ENCODE measurements around the gene EGR4. TPM values are rescaled to one million over a fixed set of nuclear protein-coding genes. Genes with fewer than 3 reads are reported as not detected.

The EGR4 gene
- total and polyA plus RNA-seq, 8 donors, result 0.09 to 0.94 (median 0.18) TPM; not detected in 3

- no peaks in the 10 kb centered on the region for H3K27me3 ChIP-seq
- WGBS, 2 donors, result 2 to 6% methylated on average over 111 to 113 of the region's 113 CpGs
- no peak for TF ChIP-seq CTCF (IDR thresholded peaks at IDR 0.05)
- no peak overlapping the region for H3K27ac ChIP-seq
- intact Hi-C loops (cut with DNase I), result no loop called here
- peaks cover 0 to 2% (median 0%) of the 10 kb centered on the region in 3 donors for H3K4me1 ChIP-seq
- H3K36me3 ChIP-seq, result no peaks in the 10 kb centered on the region
- peak overlapping the region; percentile 4 to 42 (median 18) for H3K4me3 ChIP-seq
- ATAC-seq, result peak; percentile 74 to 85 (median 80)
- DNase-seq, result peak; percentile 50 to 86 (median 74)
- no peak for FAIRE-seq
- H3K9me3 ChIP-seq, result no peaks in the 10 kb centered on the region
Measured at GRCh38 chr2:73268830-73269685, 24.3 kb downstream of the EGR4 start.

GRCh38 chr2:73268366-73268829, 24.9 kb downstream of the EGR4 start:
- intact Hi-C loops (cut with DNase I), result no loop called here
- H3K36me3 ChIP-seq, result no peaks in the 10 kb centered on the region
- no peaks in the 10 kb centered on the region for H3K27me3 ChIP-seq
- no peaks in the 10 kb centered on the region for H3K9me3 ChIP-seq
- DNase-seq (no peak), FAIRE-seq (no peak), ATAC-seq (no peak)
- WGBS, 2 donors, result 45 to 49% methylated on average over 14 of the region's 14 CpGs
- TF ChIP-seq CTCF (IDR thresholded peaks at IDR 0.05), result no peak
- H3K27ac ChIP-seq, result no peak overlapping the region
- peak overlapping the region in 3 of 4 donors; percentile 7 to 42 (median 29) for H3K4me3 ChIP-seq
- peaks cover 0 to 2% (median 0%) of the 10 kb centered on the region in 3 donors for H3K4me1 ChIP-seq

GRCh38 chr2:73267008-73267407, 26.3 kb downstream of the EGR4 start:
- no peaks in the 10 kb centered on the region for H3K9me3 ChIP-seq
- FAIRE-seq (no peak), ATAC-seq (no peak), DNase-seq (no peak)
- H3K4me3 ChIP-seq, result no peak overlapping the region
- no peak overlapping the region for H3K27ac ChIP-seq
- WGBS, 2 donors, result 92 to 98% methylated on average over 4 of the region's 4 CpGs
- H3K36me3 ChIP-seq, result no peaks in the 10 kb centered on the region
- TF ChIP-seq CTCF (IDR thresholded peaks at IDR 0.05), result no peak
- intact Hi-C loops (cut with DNase I), result no loop called here
- H3K27me3 ChIP-seq, result no peaks in the 10 kb centered on the region
- peaks cover 0 to 2% (median 0%) of the 10 kb centered on the region in 3 donors for H3K4me1 ChIP-seq

- DNase-seq (peak in 1 of 6 donors; percentile 62), ATAC-seq (no peak), FAIRE-seq (no peak)
- Histone ChIP-seq H3K4me3 (no peak overlapping the region), H3K27ac (no peak overlapping the region), H3K27me3 (no peaks in the 10 kb centered on the region), H3K36me3 (no peaks in the 10 kb centered on the region), H3K4me1 (peaks cover 0 to 2% (median 0%) of the 10 kb centered on the region in 3 donors), H3K9me3 (no peaks in the 10 kb centered on the region)
- 90 to 95% methylated on average over 26 of the region's 26 CpGs for WGBS, 2 donors
- intact Hi-C loops (cut with DNase I), result no loop called here
- no peak for TF ChIP-seq CTCF (IDR thresholded peaks at IDR 0.05)
Measured at GRCh38 chr2:73266061-73266901, 27.1 kb downstream of the EGR4 start.

Measured in pancreas (tissue), 10 donors.